Mesenchymal stem cell (in vitro differentiated cells and primary cell): ENCODE data around the gene KLHDC3.

Experiments
- DNase-seq: peaks from one replicate; pipeline ENCODE4 v3.0.0-alpha.2; 2013
- H2AFZ ChIP-seq: one replicate; pipeline ENCODE4 v1.6.1; 2013; ENCODE audit warnings: low read depth, mild to moderate bottlenecking, control low read depth, inconsistent platforms, low read length, moderate library complexity
- H2AK5ac ChIP-seq: 2 replicates; pipeline ENCODE4 v1.6.1; 2013; ENCODE audit warnings: low read length, moderate library complexity, mild to moderate bottlenecking, inconsistent platforms; ENCODE audit not compliant: severe bottlenecking
- H2BK120ac ChIP-seq: one replicate; pipeline ENCODE4 v1.6.1; 2013; ENCODE audit warnings: low read depth, mild to moderate bottlenecking, inconsistent platforms, low read length, moderate library complexity
- H2BK12ac ChIP-seq, 2 experiments: one replicate each; pipeline ENCODE4 v1.6.1; 2013; ENCODE audit warnings: inconsistent platforms in 2 of 2, low read length in 2 of 2, mild to moderate bottlenecking in 2 of 2, moderate library complexity in 2 of 2, control low read depth in 1 of 2
- H2BK15ac ChIP-seq: one replicate; pipeline ENCODE4 v1.6.1; 2013; ENCODE audit warnings: mild to moderate bottlenecking, low read depth, inconsistent platforms; ENCODE audit not compliant: poor library complexity, severe bottlenecking
- H2BK5ac ChIP-seq: 2 replicates; pipeline ENCODE4 v1.6.1; 2013; ENCODE audit warnings: low read depth, mild to moderate bottlenecking, low read length, control low read depth, inconsistent platforms; ENCODE audit not compliant: poor library complexity, severe bottlenecking
- H3K14ac ChIP-seq, 2 experiments: one replicate each; pipeline ENCODE4 v1.6.1; 2013; ENCODE audit warnings: inconsistent platforms in 2 of 2, low read length in 2 of 2, control low read depth in 1 of 2, mild to moderate bottlenecking in 1 of 2, moderate library complexity in 1 of 2
- H3K18ac ChIP-seq, 2 experiments: one replicate each; pipeline ENCODE4 v1.6.1; 2013; ENCODE audit warnings: inconsistent platforms in 2 of 2, low read length in 2 of 2, control low read depth in 1 of 2, low read depth in 1 of 2, mild to moderate bottlenecking in 1 of 2
- H3K23ac ChIP-seq, 2 experiments: one replicate each; pipeline ENCODE4 v1.6.1; 2013; ENCODE audit warnings: inconsistent platforms in 2 of 2, low read length in 2 of 2, mild to moderate bottlenecking in 2 of 2, moderate library complexity in 2 of 2, control low read depth in 1 of 2
- H3K27ac ChIP-seq: 2 replicates; pipeline ENCODE4 v1.5.1; 2013; ENCODE audit warnings: mild to moderate bottlenecking, moderate library complexity, low read length, control low read depth, inconsistent platforms; ENCODE audit not compliant: poor library complexity, severe bottlenecking
- H3K27me3 ChIP-seq, 2 experiments: 2 replicates each; pipeline versions ENCODE4 v1.6.1 to v1.7.0; 2013; ENCODE audit warnings: low read length in 2 of 2, mild to moderate bottlenecking in 2 of 2, moderate library complexity in 2 of 2, control low read depth in 1 of 2, inconsistent platforms in 1 of 2; ENCODE audit not compliant: control insufficient read depth in 1 of 2, insufficient read depth in 1 of 2
- H3K36me3 ChIP-seq, 2 experiments: 2 replicates each; pipeline versions ENCODE4 v1.6.1 to v1.7.0; 2013; ENCODE audit warnings: low read length in 2 of 2, control low read depth in 1 of 2, inconsistent platforms in 1 of 2, low read depth in 1 of 2, mild to moderate bottlenecking in 1 of 2; ENCODE audit not compliant: insufficient read depth in 2 of 2, control insufficient read depth in 1 of 2
- H3K4ac ChIP-seq, 2 experiments: one replicate each; pipeline ENCODE4 v1.6.1; 2013; ENCODE audit warnings: inconsistent platforms in 2 of 2, low read length in 2 of 2, mild to moderate bottlenecking in 2 of 2, moderate library complexity in 2 of 2, control low read depth in 1 of 2, low read depth in 1 of 2
- H3K4me1 ChIP-seq: 2 replicates; pipeline ENCODE4 v1.6.1; 2013; ENCODE audit warnings: low read depth, low read length, control low read depth; ENCODE audit not compliant: control insufficient read depth, insufficient read depth
- H3K4me2 ChIP-seq: 2 replicates; pipeline ENCODE4 v1.6.1; 2013; ENCODE audit warnings: low read length, mild to moderate bottlenecking, inconsistent platforms; ENCODE audit not compliant: poor library complexity, severe bottlenecking
- H3K4me3 ChIP-seq, 2 experiments: 2 replicates each; pipeline versions ENCODE4 v1.5.1 to v1.7.0; 2013; ENCODE audit warnings: low read length in 2 of 2, mild to moderate bottlenecking in 2 of 2, control low read depth in 1 of 2, low read depth in 1 of 2; ENCODE audit not compliant: insufficient read depth in 1 of 2
- H3K79me1 ChIP-seq: replicated peaks from 2 replicates; pipeline ENCODE4 v1.6.1; 2013; ENCODE audit warnings: mild to moderate bottlenecking, control low read depth, low read length, inconsistent platforms; ENCODE audit not compliant: poor library complexity, severe bottlenecking
- H3K9ac ChIP-seq: 2 replicates; pipeline ENCODE4 v1.7.0; 2013; ENCODE audit warnings: mild to moderate bottlenecking, low read length, moderate library complexity
- H3K9me3 ChIP-seq: 2 replicates; pipeline ENCODE4 v1.7.0; 2013; ENCODE audit warnings: mild to moderate bottlenecking, low read length; ENCODE audit not compliant: control insufficient read depth
- H4K8ac ChIP-seq: one replicate; pipeline ENCODE4 v1.6.1; 2013; ENCODE audit warnings: inconsistent platforms, mild to moderate bottlenecking, low read length, moderate library complexity
- H4K91ac ChIP-seq: one replicate; pipeline ENCODE4 v1.6.1; 2013; ENCODE audit warnings: mild to moderate bottlenecking, low read length, inconsistent platforms
- WGBS: methylation state at CpG from one replicate; pipeline ENCODE4 v1.1.7; 2013; ENCODE audit warnings: mixed read lengths; 5-methylcytosine and 5-hydroxymethylcytosine counted together

Gene KLHDC3

GRCh38 chr6:43024436-43024835, 10.4 kb downstream of the KLHDC3 start:
- Histone ChIP-seq H2BK12ac (no peak overlapping the region), H2BK120ac (no peak overlapping the region), H4K8ac (no peak overlapping the region), H3K4me1 (peaks cover 17% of the 10 kb centered on the region), H3K27me3 (no peaks in the 10 kb centered on the region), H2BK5ac (no peak overlapping the region), H3K79me1 (peaks cover 15% of the 10 kb centered on the region), H3K4me2 (no peak overlapping the region), H3K4ac (no peak overlapping the region), H3K18ac (no peak overlapping the region), H3K23ac (no peak overlapping the region), H2AK5ac (no peak overlapping the region), H3K4me3 (no peak overlapping the region), H2BK15ac (no peak overlapping the region), H3K27ac (no peak overlapping the region), H3K9ac (peak overlapping the region; percentile 27), H2AFZ (no peak overlapping the region), H3K36me3 (peaks cover 68 to 72% of the 10 kb centered on the region in 2 experiments), H3K14ac (no peak overlapping the region), H4K91ac (no peak overlapping the region), H3K9me3 (no peaks in the 10 kb centered on the region)
- no peak for DNase-seq
- WGBS: 94% methylated on average over 2 of the region's 2 CpGs

DNA sequence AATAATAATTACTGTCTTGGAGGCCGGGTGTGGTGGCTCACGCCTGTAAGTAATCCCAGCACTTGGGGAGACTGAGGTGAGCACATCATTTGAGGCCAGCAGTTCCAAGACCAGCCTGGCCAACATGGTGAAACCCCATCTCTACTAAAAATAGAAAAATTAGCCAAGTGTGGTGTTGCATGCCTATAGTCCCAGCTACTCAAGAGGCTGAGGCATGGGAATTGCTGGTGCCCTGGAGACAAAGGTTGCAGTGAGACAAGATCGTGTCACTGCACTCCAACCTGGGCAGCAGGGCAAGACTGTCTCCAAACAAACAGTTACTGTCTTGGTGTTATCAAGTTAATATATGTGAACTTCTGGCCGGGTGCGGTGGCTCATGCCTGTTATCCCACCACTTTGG, 12.3 kb downstream of the KLHDC3 start:
- H2AK5ac ChIP-seq: no peak overlapping the region
- 96% methylated on average over 5 of the region's 5 CpGs for WGBS
- no peak overlapping the region for H4K91ac ChIP-seq
- H2BK120ac ChIP-seq: no peak overlapping the region
- H3K9me3 ChIP-seq: no peaks in the 10 kb centered on the region
- peaks cover 8% of the 10 kb centered on the region for H3K4me1 ChIP-seq
- no peak overlapping the region for H3K4me3 ChIP-seq
- DNase-seq: no peak
- no peak overlapping the region for H3K18ac ChIP-seq
- no peak overlapping the region for H2BK15ac ChIP-seq
- no peak overlapping the region for H3K14ac ChIP-seq
- H3K4me2 ChIP-seq: no peak overlapping the region
- no peak overlapping the region for H3K4ac ChIP-seq
- H3K27me3 ChIP-seq: no peaks in the 10 kb centered on the region
- peaks cover 14% of the 10 kb centered on the region for H3K79me1 ChIP-seq
- H3K23ac ChIP-seq: no peak overlapping the region
- no peak overlapping the region for H2AFZ ChIP-seq
- no peak overlapping the region for H2BK12ac ChIP-seq
- H3K27ac ChIP-seq: no peak overlapping the region
- peaks cover 65 to 67% of the 10 kb centered on the region in 2 experiments for H3K36me3 ChIP-seq
- H4K8ac ChIP-seq: no peak overlapping the region
- no peak overlapping the region for H3K9ac ChIP-seq
- no peak overlapping the region for H2BK5ac ChIP-seq

- Histone ChIP-seq H2BK120ac (no peak overlapping the region), H3K4me3 (no peak overlapping the region), H3K9ac (no peak overlapping the region), H2BK5ac (no peak overlapping the region), H3K9me3 (no peaks in the 10 kb centered on the region), H4K91ac (no peak overlapping the region), H4K8ac (no peak overlapping the region), H2BK12ac (no peak overlapping the region), H2BK15ac (no peak overlapping the region), H3K18ac (no peak overlapping the region), H2AK5ac (no peak overlapping the region), H3K23ac (no peak overlapping the region), H3K27ac (no peak overlapping the region), H3K4me2 (no peak overlapping the region), H2AFZ (no peak overlapping the region), H3K4me1 (no peaks in the 10 kb centered on the region), H3K14ac (no peak overlapping the region), H3K36me3 (peaks cover 71 to 84% of the 10 kb centered on the region in 2 experiments), H3K79me1 (peaks cover 14% of the 10 kb centered on the region), H3K4ac (no peak overlapping the region), H3K27me3 (no peaks in the 10 kb centered on the region)
- 96% methylated on average over 9 of the region's 9 CpGs for WGBS
- DNase-seq: no peak
Measured at GRCh38 chr6:43029120-43029519, 15.1 kb downstream of the KLHDC3 start.

DNA sequence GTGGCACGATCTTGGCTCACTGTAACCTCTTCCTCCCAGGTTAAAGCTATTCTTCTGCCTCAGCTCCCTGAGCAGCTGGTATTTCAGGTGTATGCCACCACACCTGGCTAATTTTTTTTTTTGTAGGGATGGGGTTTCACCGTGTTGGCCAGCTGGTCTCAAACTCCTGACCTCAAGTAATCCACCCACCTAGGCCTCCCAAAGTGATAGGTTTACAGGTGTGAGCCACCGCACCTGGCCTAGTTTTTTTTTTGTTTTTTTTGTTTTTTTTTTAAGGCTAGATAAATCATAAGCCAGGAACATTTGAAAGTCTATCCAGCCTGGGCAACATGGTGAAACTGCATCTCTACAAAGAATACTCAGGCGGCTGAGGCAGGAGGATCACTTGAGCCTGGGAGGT, 18.3 kb downstream of the KLHDC3 start:
- no peak overlapping the region for H2BK12ac ChIP-seq

More for the DNA sequence above, 18.3 kb downstream of the KLHDC3 start:
- no peak overlapping the region for H3K9ac ChIP-seq
- no peaks in the 10 kb centered on the region for H3K27me3 ChIP-seq
- WGBS: 91% methylated on average over 3 of the region's 4 CpGs
- no peak overlapping the region for H3K14ac ChIP-seq
- H2BK15ac ChIP-seq: no peak overlapping the region
- no peak overlapping the region for H2BK120ac ChIP-seq
- H3K23ac ChIP-seq: no peak overlapping the region
- no peak overlapping the region for H3K4me3 ChIP-seq
- no peak for DNase-seq
- H4K8ac ChIP-seq: no peak overlapping the region
- no peak overlapping the region for H2AFZ ChIP-seq
- H3K4me2 ChIP-seq: no peak overlapping the region
- peaks cover 69 to 80% of the 10 kb centered on the region in 2 experiments for H3K36me3 ChIP-seq
- peaks cover 6% of the 10 kb centered on the region for H3K79me1 ChIP-seq
- no peak overlapping the region for H2AK5ac ChIP-seq
- H4K91ac ChIP-seq: no peak overlapping the region
- peaks cover 3% of the 10 kb centered on the region for H3K4me1 ChIP-seq
- H2BK5ac ChIP-seq: no peak overlapping the region
- no peak overlapping the region for H3K18ac ChIP-seq
- no peak overlapping the region for H3K27ac ChIP-seq
- no peak overlapping the region for H3K4ac ChIP-seq
- H3K9me3 ChIP-seq: no peaks in the 10 kb centered on the region
